Hindlimb muscle (tissue), 1 donor: ENCODE measurements around the gene UQCR11. TPM values are rescaled to one million over a fixed set of nuclear protein-coding genes. Genes with fewer than 3 reads are reported as not detected.
A peak's percentile ranks its signal among the peaks of the same experiment; 100 is the strongest.

Experiments
- DNase-seq: peaks from one replicate; pipeline ENCODE4 v3.0.0-alpha.2; 2013
- polyA plus RNA-seq: library from polyadenylated mRNA; unstranded; fragments of 120-200 nt; gene quantifications from one replicate; pipeline ENCODE4 v1.2.1, GENCODE V29; 2013; ENCODE audit not compliant: insufficient read length

UQCR11 gene
- polyA plus RNA-seq, 1 donor = 137 TPM

GRCh38 chr19:1566392-1567115 lies 38.7 kb downstream of the UQCR11 start:
- DNase-seq = peak; percentile 86

- DNase-seq = no peak
Measured at GRCh38 chr19:1563251-1563650, 42.0 kb downstream of the UQCR11 start.

- no peak for DNase-seq
Measured at GRCh38 chr19:1561236-1561842, 43.9 kb downstream of the UQCR11 start.

- DNase-seq = no peak
Measured at GRCh38 chr19:1560286-1560882, 44.9 kb downstream of the UQCR11 start.

- no peak for DNase-seq
Measured at GRCh38 chr19:1558552-1558951, 46.7 kb downstream of the UQCR11 start.

GRCh38 chr19:1556390-1557070 lies 48.7 kb downstream of the UQCR11 start:
- DNase-seq = no peak

- DNase-seq = no peak
Measured at GRCh38 chr19:1555487-1556389, 49.5 kb downstream of the UQCR11 start.

- no peak for DNase-seq
Measured at GRCh38 chr19:1554968-1555367, 50.3 kb downstream of the UQCR11 start.

GRCh38 chr19:1553415-1553814 lies 51.8 kb downstream of the UQCR11 start:
- no peak for DNase-seq

GRCh38 chr19:1551068-1552040 lies 53.9 kb downstream of the UQCR11 start:
- no peak for DNase-seq

- DNase-seq = no peak
Measured at GRCh38 chr19:1549332-1549945, 55.8 kb downstream of the UQCR11 start.

Other genes starting within 250 kb of the UQCR11 start
- gene NDUFS7, start 221.6 kb downstream of the UQCR11 start, polyA plus RNA-seq = 88.4 TPM
- gene GAMT, start 203.9 kb downstream of the UQCR11 start, polyA plus RNA-seq = 287 TPM
- 82.0 TPM for gene DAZAP1, start 197.9 kb downstream of the UQCR11 start, polyA plus RNA-seq
- 1,308 TPM for gene RPS15, start 167.1 kb downstream of the UQCR11 start, polyA plus RNA-seq
- 1.1 TPM for gene APC2, start 155.3 kb downstream of the UQCR11 start, polyA plus RNA-seq
- gene C19orf25, start 126.2 kb downstream of the UQCR11 start, polyA plus RNA-seq = 22.4 TPM
- 1.9 TPM for gene PCSK4, start 115.1 kb downstream of the UQCR11 start, polyA plus RNA-seq
- gene REEP6, start 114.3 kb downstream of the UQCR11 start, polyA plus RNA-seq = 3.0 TPM
- gene ADAMTSL5, start 92.4 kb downstream of the UQCR11 start, polyA plus RNA-seq = 17.0 TPM
- 0.30 TPM for gene PLK5, start 81.4 kb downstream of the UQCR11 start, polyA plus RNA-seq
- 30.4 TPM for gene MEX3D, start 37.1 kb downstream of the UQCR11 start, polyA plus RNA-seq
- 67.1 TPM for gene MBD3, start 12.6 kb downstream of the UQCR11 start, polyA plus RNA-seq
- 145 TPM for gene TCF3, start 47.2 kb upstream of the UQCR11 start, polyA plus RNA-seq
- not detected for gene ONECUT3, start 148.0 kb upstream of the UQCR11 start, polyA plus RNA-seq
- 1.1 TPM for gene ATP8B3, start 206.8 kb upstream of the UQCR11 start, polyA plus RNA-seq
- gene REXO1, start 243.0 kb upstream of the UQCR11 start, polyA plus RNA-seq = 24.2 TPM